Activated CD8-positive, alpha-beta T cell treated with anti-CD3 and anti-CD28 coated beads for 36 hours (primary cell): Measurements from ENCODE around the gene AFDN. TPM values are rescaled to one million over a fixed set of nuclear protein-coding genes. Genes with fewer than 3 reads are reported as not detected.

Source experiments
- ATAC-seq: fragments of 200-7000 bp; cut with Tn5 transposase; one replicate; pipeline ENCODE4 v1.10.0; 2021; ENCODE audit warnings: mild to moderate bottlenecking, moderate library complexity
- CTCF ChIA-PET: fragments of 350-600 bp; sonication (Branson Sonifier 250); formaldehyde crosslinking; loops from one replicate; lab custom pipeline; 2021; ENCODE audit warnings: antibody characterized with exemption; lab: Charles Lee
- POLR2A ChIA-PET: fragments of 350-600 bp; sonication (Branson Sonifier 250); formaldehyde crosslinking; loops from one replicate; lab custom pipeline; 2021; ENCODE audit warnings: antibody characterized with exemption; lab: Charles Lee
- DNase-seq: peaks from one replicate; pipeline ENCODE4 v3.0.0-alpha.2; 2020
- H3K27ac Mint-ChIP-seq: one replicate; pipeline ENCODE4 v1.8.0; 2021; ENCODE audit warnings: mild to moderate bottlenecking, mixed read lengths
- H3K27me3 Mint-ChIP-seq: one replicate; pipeline ENCODE4 v1.8.0; 2021; ENCODE audit warnings: mixed read lengths
- H3K36me3 Mint-ChIP-seq: one replicate; pipeline ENCODE4 v1.8.0; 2021; ENCODE audit warnings: low read depth, mixed read lengths
- H3K4me1 Mint-ChIP-seq: one replicate; pipeline ENCODE4 v1.8.0; 2021; ENCODE audit warnings: low read depth, mixed read lengths
- H3K4me3 Mint-ChIP-seq: one replicate; pipeline ENCODE4 v1.8.0; 2021; ENCODE audit warnings: mild to moderate bottlenecking, moderate library complexity, mixed read lengths
- H3K9me3 Mint-ChIP-seq: one replicate; pipeline ENCODE4 v1.8.0; 2021; ENCODE audit warnings: mixed read lengths
- CTCF ChIP-seq: fragments of 200-600 bp; IDR thresholded peaks from one replicate; pipeline ENCODE4 v1.8.0; 2022; ENCODE audit warnings: antibody characterized with exemption, mild to moderate bottlenecking
- intact Hi-C: fragments of 100-400 bp; cut with micrococcal nuclease; formaldehyde crosslinking; loops from one replicate; pipeline ENCODE4 v1.10.0; 2022
- total RNA-seq, 2 experiments: library from RNA; stranded (reverse); gene quantifications; one replicate each; pipeline ENCODE4 v1.2.3, GENCODE V29; 2021

Gene AFDN
- total RNA-seq, 2 experiments from 2014 or later: 13.0 to 14.1 TPM

DNA sequence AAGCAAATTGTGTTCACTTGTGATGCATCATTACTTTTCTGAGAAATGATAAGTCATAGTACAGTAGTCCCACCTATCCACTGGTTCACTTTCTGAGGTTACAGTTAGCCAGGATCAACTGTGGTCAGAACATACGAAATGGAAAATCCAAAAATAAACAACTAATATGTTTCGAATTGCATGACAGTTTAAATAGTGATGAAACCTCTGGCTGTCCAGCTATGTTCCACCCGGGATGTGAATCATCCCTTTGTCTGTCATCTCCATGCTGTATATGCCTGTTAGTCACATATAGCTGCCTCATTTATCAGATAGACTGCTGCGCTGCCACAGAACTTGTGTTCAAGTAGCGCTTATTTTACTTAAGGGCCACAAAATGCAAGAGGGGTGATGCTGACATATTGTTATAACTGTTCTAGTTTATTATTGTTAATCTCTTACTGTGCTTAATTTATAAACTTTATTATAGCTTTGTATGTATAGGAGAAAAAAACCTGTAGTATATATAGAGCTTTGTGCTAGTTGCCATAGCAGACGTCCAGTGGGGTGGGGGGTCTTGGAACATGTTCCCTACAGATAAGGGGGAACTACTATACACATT lies 29.2 kb downstream of the AFDN start:
- POLR2A ChIA-PET: no interaction called here
- H3K4me1 Mint-ChIP-seq: peaks cover 9% of the 10 kb centered on the region
- no peak for TF ChIP-seq CTCF
- ATAC-seq (peak; percentile 47), DNase-seq (no peak)
- no peaks in the 10 kb centered on the region for H3K36me3 Mint-ChIP-seq
- H3K27ac Mint-ChIP-seq: no peak overlapping the region
- H3K9me3 Mint-ChIP-seq: peaks cover 4% of the 10 kb centered on the region
- intact Hi-C loops: no loop called here
- CTCF ChIA-PET: interaction anchor here (1.2 kb wide), 1 partner anchor 12 kb away, joined by 3 read pairs; no protein-coding TSS in a partner anchor
- peaks cover 19% of the 10 kb centered on the region for H3K27me3 Mint-ChIP-seq
- H3K4me3 Mint-ChIP-seq: no peak overlapping the region

DNA sequence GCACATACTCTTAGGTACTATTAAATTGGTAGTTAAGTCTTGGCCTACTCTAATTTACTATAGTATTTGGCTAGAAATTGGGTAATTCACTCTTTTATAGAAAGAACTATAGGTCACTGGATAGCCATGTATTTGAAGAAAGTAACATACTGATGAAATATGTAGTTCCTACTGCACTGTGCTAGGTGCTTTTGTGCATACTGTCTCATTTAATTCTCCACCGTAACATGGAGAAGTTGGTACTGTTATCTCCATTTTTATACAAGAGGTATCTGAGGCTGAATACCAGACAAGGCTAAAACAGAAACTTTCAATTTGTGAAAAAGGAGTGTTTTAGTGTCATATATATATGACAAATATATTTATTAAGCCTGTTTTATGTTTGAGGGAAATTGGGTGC lies 29.8 kb downstream of the AFDN start:
- CTCF ChIA-PET: no interaction called here
- no peaks in the 10 kb centered on the region for H3K36me3 Mint-ChIP-seq
- POLR2A ChIA-PET: interaction anchor here (0.7 kb wide), 1 partner anchor 1230 kb away, joined by 3 read pairs; no protein-coding TSS in a partner anchor
- peaks cover 4% of the 10 kb centered on the region for H3K9me3 Mint-ChIP-seq
- H3K27ac Mint-ChIP-seq: no peak overlapping the region
- peaks cover 21% of the 10 kb centered on the region for H3K27me3 Mint-ChIP-seq
- H3K4me1 Mint-ChIP-seq: peaks cover 9% of the 10 kb centered on the region
- intact Hi-C loops: no loop called here
- H3K4me3 Mint-ChIP-seq: no peak overlapping the region
- TF ChIP-seq CTCF: no peak
- DNase-seq: no peak
- no peak for ATAC-seq

DNA sequence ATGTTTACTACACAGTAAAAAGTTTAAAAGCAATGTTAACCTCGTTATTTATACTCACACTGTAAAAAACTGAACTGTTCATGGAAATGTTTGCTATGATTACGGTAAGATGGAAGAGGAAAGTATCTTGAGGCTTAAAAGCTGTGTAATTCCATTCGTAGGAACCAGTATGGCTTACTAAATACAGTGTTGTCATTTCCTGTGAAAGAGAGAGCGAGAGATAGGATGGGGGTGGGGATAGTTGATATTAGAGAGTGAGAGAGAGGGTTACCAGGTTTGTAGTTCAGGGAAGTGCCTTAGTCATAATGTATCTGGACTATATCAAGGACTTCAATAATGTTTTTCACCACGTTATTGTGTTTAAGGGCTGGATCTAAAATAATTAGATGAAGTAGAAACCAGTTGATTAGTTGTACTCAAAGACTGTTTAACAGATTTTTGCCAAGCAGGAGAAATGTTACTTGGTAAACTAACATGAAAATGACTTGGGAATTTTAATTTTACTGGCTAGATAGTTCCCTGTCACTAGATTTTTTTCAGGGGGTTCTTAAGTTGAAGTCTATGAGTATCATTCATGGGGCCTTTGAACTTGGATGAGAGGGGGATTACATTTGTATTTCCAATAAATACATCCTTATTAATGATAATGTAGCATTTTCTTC lies 30.4 kb downstream of the AFDN start:
- intact Hi-C loops: no loop called here
- Mint-ChIP-seq H3K9me3 (peaks cover 4% of the 10 kb centered on the region), H3K4me3 (no peak overlapping the region), H3K27me3 (peaks cover 25% of the 10 kb centered on the region), H3K4me1 (peaks cover 9% of the 10 kb centered on the region), H3K27ac (no peak overlapping the region), H3K36me3 (no peaks in the 10 kb centered on the region)
- no peak for DNase-seq
- CTCF ChIA-PET: no interaction called here
- POLR2A ChIA-PET: interaction anchor here (0.7 kb wide), 1 partner anchor 1231 kb away, joined by 3 read pairs; no protein-coding TSS in a partner anchor
- TF ChIP-seq CTCF: no peak
- peak; percentile 53 for ATAC-seq

GRCh38 chr6:167858086-167858591 lies 31.4 kb downstream of the AFDN start:
- ATAC-seq: no peak
- intact Hi-C loops: no loop called here
- Mint-ChIP-seq H3K4me3 (no peak overlapping the region), H3K27ac (no peak overlapping the region), H3K4me1 (peaks cover 9% of the 10 kb centered on the region), H3K36me3 (no peaks in the 10 kb centered on the region), H3K27me3 (peaks cover 20% of the 10 kb centered on the region), H3K9me3 (peaks cover 4% of the 10 kb centered on the region)
- ChIA-PET CTCF (no interaction called here), POLR2A (no interaction called here)
- DNase-seq: no peak
- no peak for TF ChIP-seq CTCF
